Measurements from ENCODE around the gene LDOC1.
"Not testable (repeated sequence)": the region's sequence is repeated elsewhere in the genome, so short reads cannot be mapped to it uniquely, and the experiment has no call there.

LDOC1 gene

DNA sequence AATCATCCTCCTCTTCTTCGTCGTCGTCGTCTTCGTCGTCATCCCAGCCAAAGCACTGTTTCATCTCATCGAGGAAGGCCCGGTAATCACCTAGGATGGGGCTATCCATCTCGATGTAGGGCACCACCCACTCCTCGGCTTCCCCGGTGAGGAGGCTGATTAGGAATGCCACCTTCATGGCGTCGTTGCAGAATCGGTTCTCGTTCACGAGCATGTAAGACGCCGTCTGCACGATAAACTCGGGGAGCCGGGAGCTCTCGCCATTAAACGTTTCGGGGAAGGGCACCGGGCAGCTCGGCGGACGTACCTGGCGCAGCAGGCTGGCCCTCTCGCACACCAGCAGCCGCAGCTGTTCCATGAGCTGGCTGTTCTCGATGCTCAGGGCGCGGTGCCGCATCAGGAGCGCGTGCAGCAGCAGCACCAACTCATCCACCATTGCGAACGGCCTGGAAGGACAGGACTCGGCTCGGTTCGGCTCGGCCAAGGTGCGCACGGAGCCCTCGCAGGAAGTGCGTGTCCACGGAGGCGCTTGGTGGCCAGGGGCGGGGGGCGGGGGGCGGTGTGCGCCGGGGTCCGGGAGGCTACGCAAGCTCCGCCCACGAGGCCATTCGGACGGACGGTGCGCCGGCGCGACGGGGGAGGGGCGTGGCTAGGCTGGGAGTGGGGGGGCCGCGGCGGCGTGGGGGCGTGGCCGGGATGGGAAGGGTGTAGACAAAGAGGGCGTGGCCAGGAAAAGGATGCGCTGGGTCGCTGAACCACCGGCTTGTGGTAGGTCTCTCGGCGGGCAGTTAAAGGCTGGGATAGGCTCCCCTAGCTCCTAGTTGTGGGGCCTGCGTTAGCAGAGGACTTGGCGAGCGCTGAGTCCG lies at the start of gene LDOC1:
Gene LDOC1 (minus strand): TSS at position 544 of the 866 bp plus-strand sequence. CDS start 108 bp downstream, at position 436.
- TF ChIP-seq, protein P1, sequence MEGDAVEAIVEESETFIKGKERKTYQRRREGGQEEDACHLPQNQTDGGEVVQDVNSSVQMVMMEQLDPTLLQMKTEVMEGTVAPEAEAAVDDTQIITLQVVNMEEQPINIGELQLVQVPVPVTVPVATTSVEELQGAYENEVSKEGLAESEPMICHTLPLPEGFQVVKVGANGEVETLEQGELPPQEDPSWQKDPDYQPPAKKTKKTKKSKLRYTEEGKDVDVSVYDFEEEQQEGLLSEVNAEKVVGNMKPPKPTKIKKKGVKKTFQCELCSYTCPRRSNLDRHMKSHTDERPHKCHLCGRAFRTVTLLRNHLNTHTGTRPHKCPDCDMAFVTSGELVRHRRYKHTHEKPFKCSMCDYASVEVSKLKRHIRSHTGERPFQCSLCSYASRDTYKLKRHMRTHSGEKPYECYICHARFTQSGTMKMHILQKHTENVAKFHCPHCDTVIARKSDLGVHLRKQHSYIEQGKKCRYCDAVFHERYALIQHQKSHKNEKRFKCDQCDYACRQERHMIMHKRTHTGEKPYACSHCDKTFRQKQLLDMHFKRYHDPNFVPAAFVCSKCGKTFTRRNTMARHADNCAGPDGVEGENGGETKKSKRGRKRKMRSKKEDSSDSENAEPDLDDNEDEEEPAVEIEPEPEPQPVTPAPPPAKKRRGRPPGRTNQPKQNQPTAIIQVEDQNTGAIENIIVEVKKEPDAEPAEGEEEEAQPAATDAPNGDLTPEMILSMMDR (IDR thresholded peaks at IDR 0.05; ENCODE audit: borderline replicate concordance, insufficient read depth, low read depth, low read length): no peak
- no peak within 1 kb of the TSS for H3K4me3 ChIP-seq (ENCODE audit: low read depth, low read length)

DNA sequence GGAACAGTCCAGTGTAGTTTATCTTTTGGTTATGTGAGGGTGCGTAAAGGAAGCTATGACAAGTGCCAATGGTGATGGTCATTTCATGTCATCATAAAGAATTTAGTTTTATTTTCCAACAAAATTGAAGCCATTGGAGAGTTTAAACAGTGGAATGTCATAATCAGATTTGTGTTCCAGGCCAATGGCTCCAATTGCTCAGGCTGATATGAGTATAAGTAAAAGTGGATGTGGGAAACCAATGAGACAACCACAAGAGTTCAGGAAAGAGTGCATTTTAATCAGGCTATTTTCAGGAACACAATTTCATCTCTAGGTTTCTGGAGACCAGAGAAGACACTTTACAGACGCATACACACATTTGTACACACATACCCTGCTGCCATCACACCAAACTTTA lies 44.7 kb upstream of the LDOC1 start:
- H3K4me3 ChIP-seq (ENCODE audit: low read depth, low read length): no peak overlapping the region
- TF ChIP-seq, protein P1 (IDR thresholded peaks at IDR 0.05; ENCODE audit: borderline replicate concordance, insufficient read depth, low read depth, low read length): no peak

DNA sequence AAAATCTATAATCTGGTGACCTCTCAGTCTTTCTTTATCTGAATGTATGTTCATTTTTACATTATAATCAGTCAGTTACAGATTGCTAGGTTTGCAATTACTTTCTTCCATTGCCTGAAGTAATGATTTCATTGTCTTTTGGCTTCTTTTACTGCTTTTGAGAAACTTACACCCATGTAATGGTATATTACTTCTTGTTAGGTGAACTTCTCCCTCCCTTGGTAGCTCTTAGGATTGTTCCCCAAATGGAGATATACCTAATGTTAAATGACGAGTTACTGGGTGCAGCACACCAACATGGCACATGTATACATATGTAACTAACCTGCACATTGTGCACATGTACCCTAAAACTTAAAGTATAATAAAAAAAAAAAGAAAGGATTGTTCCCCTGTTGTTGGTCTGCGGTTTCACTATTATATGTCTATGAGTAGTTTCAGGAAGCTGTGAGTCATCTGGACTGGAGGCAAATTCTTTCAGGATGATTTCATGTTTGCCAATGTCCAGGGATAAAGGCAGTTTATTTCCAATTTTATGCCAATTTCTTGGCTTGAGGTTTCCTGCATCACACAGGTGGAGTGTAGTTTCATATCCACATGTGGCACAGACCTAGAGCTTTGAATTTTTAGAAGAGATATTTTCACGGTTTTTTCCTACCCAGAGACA lies 43.5 kb upstream of the LDOC1 start:
- TF ChIP-seq, protein P1 (IDR thresholded peaks at IDR 0.05; ENCODE audit: borderline replicate concordance, insufficient read depth, low read depth, low read length): no peak
- no peak overlapping the region for H3K4me3 ChIP-seq (ENCODE audit: low read depth, low read length)

DNA sequence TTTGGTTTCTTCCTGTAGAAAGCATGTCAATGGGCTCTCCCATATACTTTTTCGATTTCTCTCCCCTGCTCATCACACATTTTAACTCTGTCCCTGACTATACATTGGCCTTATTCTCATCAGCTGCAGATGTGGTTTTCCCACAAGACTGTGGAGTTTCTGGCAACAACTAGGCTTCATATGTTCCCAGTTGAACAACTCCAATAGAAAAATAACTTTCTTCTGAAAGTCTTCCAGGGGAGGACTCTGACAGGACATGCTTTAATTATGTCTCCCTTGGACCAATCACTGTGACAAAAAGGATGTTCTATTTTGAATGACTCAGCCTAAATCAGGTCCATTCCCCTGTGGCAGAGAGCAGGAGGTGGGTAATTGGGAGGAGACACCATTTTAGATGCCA lies 37.3 kb upstream of the LDOC1 start:
- no peak overlapping the region for H3K4me3 ChIP-seq (ENCODE audit: low read depth, low read length)
- TF ChIP-seq, protein P1 (IDR thresholded peaks at IDR 0.05; ENCODE audit: borderline replicate concordance, insufficient read depth, low read depth, low read length): no peak

DNA sequence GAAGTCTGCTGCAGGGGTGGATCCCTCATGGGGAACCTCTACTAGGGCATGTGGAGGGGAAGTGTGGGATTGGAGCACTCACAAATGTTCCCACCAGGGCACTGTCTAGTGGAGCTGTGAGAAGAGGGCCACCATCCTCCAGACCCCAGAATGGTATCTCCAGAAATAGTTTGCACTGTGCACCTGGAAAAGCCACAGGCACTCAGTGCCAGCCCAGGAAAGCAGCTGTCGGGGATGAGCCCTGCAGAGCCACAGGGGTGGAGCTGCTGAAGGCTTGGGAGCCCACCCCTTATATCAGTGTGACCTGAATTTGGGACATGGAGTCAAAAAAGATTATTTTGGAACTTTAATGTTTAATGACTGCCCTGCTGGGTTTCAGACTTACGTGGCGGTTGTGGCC lies 25.0 kb upstream of the LDOC1 start:
- TF ChIP-seq, protein P1 (IDR thresholded peaks at IDR 0.05; ENCODE audit: borderline replicate concordance, insufficient read depth, low read depth, low read length): no peak
- H3K4me3 ChIP-seq (ENCODE audit: low read depth, low read length): no peak overlapping the region

DNA sequence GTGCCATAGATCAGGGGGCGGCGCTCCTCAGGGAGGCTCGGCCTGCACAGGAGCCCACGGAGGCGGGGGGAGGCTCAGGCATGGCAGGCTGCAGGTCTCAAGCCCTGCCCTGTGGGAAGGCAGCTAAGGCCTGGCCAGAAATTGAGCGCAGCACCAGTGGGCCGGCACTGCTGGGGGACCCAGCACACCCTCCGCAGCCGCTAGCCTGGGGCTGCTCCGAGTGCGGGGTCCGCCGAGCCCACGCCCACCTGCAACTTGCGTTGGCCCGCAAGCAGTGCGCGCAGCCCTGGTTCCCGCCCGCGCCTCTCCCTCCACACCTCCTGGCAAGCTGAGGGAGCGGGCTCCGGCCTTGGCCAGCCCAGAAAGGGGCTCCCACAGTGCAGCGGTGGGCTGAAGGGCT lies 11.6 kb upstream of the LDOC1 start:
- not testable (repeated sequence) for H3K4me3 ChIP-seq (ENCODE audit: low read depth, low read length)

DNA sequence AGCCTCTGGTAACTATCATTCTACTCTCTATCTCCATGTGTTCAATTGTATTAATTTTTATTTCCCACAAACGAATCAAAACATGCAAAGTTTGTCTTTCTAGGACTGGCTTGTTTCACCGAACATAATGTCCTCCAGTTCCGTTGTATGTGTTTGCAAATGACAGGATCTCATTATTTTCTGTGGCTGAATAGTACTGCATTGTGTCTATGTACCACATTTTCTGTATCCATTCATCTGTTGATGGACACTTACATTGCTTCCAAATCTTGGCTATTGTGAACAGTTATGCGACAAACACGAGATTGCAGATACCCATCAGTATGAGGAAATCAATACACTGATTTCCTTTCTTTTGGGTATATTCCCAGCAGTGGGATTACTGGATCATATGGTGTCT lies 8.4 kb upstream of the LDOC1 start:
- H3K4me3 ChIP-seq (ENCODE audit: low read depth, low read length): no peak overlapping the region
- TF ChIP-seq, protein P1 (IDR thresholded peaks at IDR 0.05; ENCODE audit: borderline replicate concordance, insufficient read depth, low read depth, low read length): no peak
